H1 (cell line): ENCODE data around the gene TAF10.

Experiments
- CTCF ChIP-seq, 3 experiments: IDR thresholded peaks; 1 replicate in 2 of 3; 2 replicates in 1 of 3; pipeline versions ENCODE4 v1.5.1 to v1.6.1; 2011; ENCODE audit warnings: low read length in 3 of 3, mild to moderate bottlenecking in 3 of 3, inconsistent platforms in 2 of 3, low read depth in 1 of 3, moderate library complexity in 1 of 3; ENCODE audit not compliant: insufficient read depth in 1 of 3; ENCODE audit errors: control extremely low read depth in 1 of 3
- EGR1 ChIP-seq: IDR thresholded peaks from 2 replicates; pipeline ENCODE4 v1.6.1; 2011; ENCODE audit warnings: low read depth, low read length, borderline replicate concordance
- GABPA ChIP-seq: IDR thresholded peaks from 2 replicates; pipeline ENCODE4 v1.6.1; 2011; ENCODE audit warnings: mild to moderate bottlenecking, low read length, moderate library complexity, borderline replicate concordance; ENCODE audit not compliant: insufficient read depth
- MAFK ChIP-seq: IDR thresholded peaks from 2 replicates; pipeline ENCODE4 v1.6.1; 2012; ENCODE audit warnings: low read depth, mild to moderate bottlenecking, improper control_type of control experiment, low read length
- PHF8 ChIP-seq: fragments of 200-600 bp; sonication (generic); conservative IDR thresholded peaks from 2 replicates; pipeline ENCODE4 v1.7.1; 2012; ENCODE audit warnings: low read depth, mild to moderate bottlenecking, inconsistent platforms, low read length, moderate library complexity
- POLR2A ChIP-seq, 2 experiments: IDR thresholded peaks; 1 replicate in 1 of 2; 2 replicates in 1 of 2; pipeline ENCODE4 v1.6.1; 2011; ENCODE audit warnings: low read depth in 2 of 2, low read length in 2 of 2, mild to moderate bottlenecking in 2 of 2; ENCODE audit errors: control extremely low read depth in 1 of 2
- POLR2AphosphoS5 ChIP-seq: IDR thresholded peaks from 2 replicates; pipeline ENCODE4 v1.6.1; 2011; ENCODE audit warnings: low read depth, low read length
- SIN3A ChIP-seq, 2 experiments: IDR thresholded peaks in 1 of 2; conservative IDR thresholded peaks in 1 of 2; 2 replicates each; pipeline ENCODE4 v1.6.1; 2011 to 2012; ENCODE audit warnings: low read length in 2 of 2, improper control_type of control experiment in 1 of 2, low read depth in 1 of 2, mild to moderate bottlenecking in 1 of 2
- TEAD4 ChIP-seq: IDR thresholded peaks from 2 replicates; pipeline ENCODE4 v1.6.1; 2012; ENCODE audit warnings: low read depth, low read length, inconsistent platforms, mixed read lengths

- TF ChIP-seq POLR2A (IDR thresholded peaks at IDR 0.05; ENCODE audit: control extremely low read depth in 1 of 2, low read depth in 2 of 2, low read length in 2 of 2) (no peak), EGR1 (no peak), GABPA (no peak), POLR2AphosphoS5 (no peak), CTCF (IDR thresholded peaks at IDR 0.05; ENCODE audit: control extremely low read depth in 1 of 3, insufficient read depth in 1 of 3, low read depth in 1 of 3, low read length in 3 of 3) (no peak), PHF8 (no peak), TEAD4 (no peak), MAFK (no peak), SIN3A (conservative IDR thresholded peaks at IDR 0.05 in 1 of 2, IDR thresholded peaks at IDR 0.05 in 1 of 2; ENCODE audit: low read depth in 1 of 2, low read length in 2 of 2) (no peak)
Measured at GRCh38 chr11:6588018-6588417, 24.0 kb downstream of the TAF10 start.
